Measurements from ENCODE around the gene HTR4.

DNA sequence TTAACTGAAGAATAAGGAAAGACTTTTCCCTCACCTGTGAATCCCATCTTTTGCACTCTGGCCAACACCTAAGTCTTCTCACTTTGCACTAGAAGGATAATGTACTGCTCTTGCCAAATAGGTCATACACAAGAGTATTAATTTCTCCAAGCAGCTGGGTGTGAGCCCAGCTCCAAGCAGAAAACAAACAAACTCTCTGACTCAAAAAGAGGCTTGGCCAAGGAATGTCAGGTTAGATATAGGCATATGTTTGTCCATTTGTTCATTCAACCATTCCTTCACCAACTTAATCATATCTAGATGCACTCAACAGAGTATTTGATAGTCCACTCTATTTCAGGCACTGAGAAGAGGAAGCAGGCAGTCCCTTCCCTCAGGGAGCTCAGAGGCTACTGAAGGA, 84.4 kb downstream of the HTR4 start:
- TF ChIP-seq, protein P1, sequence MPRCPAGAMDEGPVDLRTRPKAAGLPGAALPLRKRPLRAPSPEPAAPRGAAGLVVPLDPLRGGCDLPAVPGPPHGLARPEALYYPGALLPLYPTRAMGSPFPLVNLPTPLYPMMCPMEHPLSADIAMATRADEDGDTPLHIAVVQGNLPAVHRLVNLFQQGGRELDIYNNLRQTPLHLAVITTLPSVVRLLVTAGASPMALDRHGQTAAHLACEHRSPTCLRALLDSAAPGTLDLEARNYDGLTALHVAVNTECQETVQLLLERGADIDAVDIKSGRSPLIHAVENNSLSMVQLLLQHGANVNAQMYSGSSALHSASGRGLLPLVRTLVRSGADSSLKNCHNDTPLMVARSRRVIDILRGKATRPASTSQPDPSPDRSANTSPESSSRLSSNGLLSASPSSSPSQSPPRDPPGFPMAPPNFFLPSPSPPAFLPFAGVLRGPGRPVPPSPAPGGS (IDR thresholded peaks at IDR 0.05), result no peak
- TF ChIP-seq POLR2A (IDR thresholded peaks at IDR 0.05; ENCODE audit: low read length) (no peak), MAFK (IDR thresholded peaks at IDR 0.05; ENCODE audit: partially characterized antibody) (no peak), HOXA7 (CRISPR knock-in tag; IDR thresholded peaks at IDR 0.05) (no peak), EHF (CRISPR knock-in tag; IDR thresholded peaks at IDR 0.05) (no peak), HOXB13 (CRISPR knock-in tag; IDR thresholded peaks at IDR 0.05; ENCODE audit: low read depth) (no peak), ZSCAN20 (CRISPR knock-in tag; IDR thresholded peaks at IDR 0.05) (no peak), EP300 (IDR thresholded peaks at IDR 0.05) (no peak), POLR2AphosphoS2 (conservative IDR thresholded peaks at IDR 0.05; ENCODE audit: low read length) (no peak)
- TF ChIP-seq, protein P2, sequence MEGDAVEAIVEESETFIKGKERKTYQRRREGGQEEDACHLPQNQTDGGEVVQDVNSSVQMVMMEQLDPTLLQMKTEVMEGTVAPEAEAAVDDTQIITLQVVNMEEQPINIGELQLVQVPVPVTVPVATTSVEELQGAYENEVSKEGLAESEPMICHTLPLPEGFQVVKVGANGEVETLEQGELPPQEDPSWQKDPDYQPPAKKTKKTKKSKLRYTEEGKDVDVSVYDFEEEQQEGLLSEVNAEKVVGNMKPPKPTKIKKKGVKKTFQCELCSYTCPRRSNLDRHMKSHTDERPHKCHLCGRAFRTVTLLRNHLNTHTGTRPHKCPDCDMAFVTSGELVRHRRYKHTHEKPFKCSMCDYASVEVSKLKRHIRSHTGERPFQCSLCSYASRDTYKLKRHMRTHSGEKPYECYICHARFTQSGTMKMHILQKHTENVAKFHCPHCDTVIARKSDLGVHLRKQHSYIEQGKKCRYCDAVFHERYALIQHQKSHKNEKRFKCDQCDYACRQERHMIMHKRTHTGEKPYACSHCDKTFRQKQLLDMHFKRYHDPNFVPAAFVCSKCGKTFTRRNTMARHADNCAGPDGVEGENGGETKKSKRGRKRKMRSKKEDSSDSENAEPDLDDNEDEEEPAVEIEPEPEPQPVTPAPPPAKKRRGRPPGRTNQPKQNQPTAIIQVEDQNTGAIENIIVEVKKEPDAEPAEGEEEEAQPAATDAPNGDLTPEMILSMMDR (IDR thresholded peaks at IDR 0.05), result no peak
- TF ChIP-seq, protein P3, sequence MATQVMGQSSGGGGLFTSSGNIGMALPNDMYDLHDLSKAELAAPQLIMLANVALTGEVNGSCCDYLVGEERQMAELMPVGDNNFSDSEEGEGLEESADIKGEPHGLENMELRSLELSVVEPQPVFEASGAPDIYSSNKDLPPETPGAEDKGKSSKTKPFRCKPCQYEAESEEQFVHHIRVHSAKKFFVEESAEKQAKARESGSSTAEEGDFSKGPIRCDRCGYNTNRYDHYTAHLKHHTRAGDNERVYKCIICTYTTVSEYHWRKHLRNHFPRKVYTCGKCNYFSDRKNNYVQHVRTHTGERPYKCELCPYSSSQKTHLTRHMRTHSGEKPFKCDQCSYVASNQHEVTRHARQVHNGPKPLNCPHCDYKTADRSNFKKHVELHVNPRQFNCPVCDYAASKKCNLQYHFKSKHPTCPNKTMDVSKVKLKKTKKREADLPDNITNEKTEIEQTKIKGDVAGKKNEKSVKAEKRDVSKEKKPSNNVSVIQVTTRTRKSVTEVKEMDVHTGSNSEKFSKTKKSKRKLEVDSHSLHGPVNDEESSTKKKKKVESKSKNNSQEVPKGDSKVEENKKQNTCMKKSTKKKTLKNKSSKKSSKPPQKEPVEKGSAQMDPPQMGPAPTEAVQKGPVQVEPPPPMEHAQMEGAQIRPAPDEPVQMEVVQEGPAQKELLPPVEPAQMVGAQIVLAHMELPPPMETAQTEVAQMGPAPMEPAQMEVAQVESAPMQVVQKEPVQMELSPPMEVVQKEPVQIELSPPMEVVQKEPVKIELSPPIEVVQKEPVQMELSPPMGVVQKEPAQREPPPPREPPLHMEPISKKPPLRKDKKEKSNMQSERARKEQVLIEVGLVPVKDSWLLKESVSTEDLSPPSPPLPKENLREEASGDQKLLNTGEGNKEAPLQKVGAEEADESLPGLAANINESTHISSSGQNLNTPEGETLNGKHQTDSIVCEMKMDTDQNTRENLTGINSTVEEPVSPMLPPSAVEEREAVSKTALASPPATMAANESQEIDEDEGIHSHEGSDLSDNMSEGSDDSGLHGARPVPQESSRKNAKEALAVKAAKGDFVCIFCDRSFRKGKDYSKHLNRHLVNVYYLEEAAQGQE (IDR thresholded peaks at IDR 0.05), result no peak
